WTC11 (cell line): Measurements from ENCODE around the gene CTRL. TPM values are rescaled to one million over a fixed set of nuclear protein-coding genes. Genes with fewer than 3 reads are reported as not detected.

Source experiments
- ATAC-seq: fragments of 200-7000 bp; cut with Tn5 transposase; 2 replicates; pipeline ENCODE4 v1.10.0; 2021; ENCODE audit warnings: mild to moderate bottlenecking, moderate library complexity
- CTCF ChIA-PET: fragments of 300-600 bp; sonication (Branson Sonifier 250); formaldehyde crosslinking; loops from one replicate; lab custom pipeline; 2021; ENCODE audit warnings: antibody characterized with exemption; lab: Charles Lee
- POLR2A ChIA-PET: fragments of 350-600 bp; sonication (Branson Sonifier 250); formaldehyde crosslinking; loops from one replicate; lab custom pipeline; 2021; ENCODE audit warnings: antibody characterized with exemption; lab: Charles Lee
- DNase-seq: peaks from one replicate; pipeline ENCODE4 v3.0.0; 2021; ENCODE audit warnings: low spot score
- H3K27ac Mint-ChIP-seq: 2 replicates; pipeline ENCODE4 v1.8.0; 2021; ENCODE audit warnings: mixed read lengths
- H3K27me3 Mint-ChIP-seq: 2 replicates; pipeline ENCODE4 v1.8.0; 2021; ENCODE audit warnings: low read depth, mild to moderate bottlenecking, moderate library complexity, mixed read lengths
- H3K36me3 Mint-ChIP-seq: 2 replicates; pipeline ENCODE4 v1.8.0; 2021; ENCODE audit warnings: mixed read lengths
- H3K4me1 Mint-ChIP-seq: 2 replicates; pipeline ENCODE4 v1.8.0; 2022; ENCODE audit warnings: mixed read lengths
- H3K4me3 Mint-ChIP-seq: 2 replicates; pipeline ENCODE4 v1.8.0; 2021; ENCODE audit warnings: mild to moderate bottlenecking, moderate library complexity, mixed read lengths
- H3K9me3 Mint-ChIP-seq: 2 replicates; pipeline ENCODE4 v1.8.0; 2021; ENCODE audit warnings: mixed read lengths
- AR ChIP-seq: fragments of 250-450 bp; sonication (Bioruptor Pico); IDR thresholded peaks from 2 replicates; pipeline ENCODE4 v1.9.0; 2021; ENCODE audit warnings: mild to moderate bottlenecking
- ATF3 ChIP-seq: sonication (generic); formaldehyde crosslinking; conservative IDR thresholded peaks from 2 replicates; pipeline ENCODE4 v1.8.1; 2022; ENCODE audit warnings: mild to moderate bottlenecking, missing genetic modification reagents
- CBFB ChIP-seq: sonication (generic); formaldehyde crosslinking; IDR thresholded peaks from 2 replicates; pipeline ENCODE4 v1.8.1; 2022; ENCODE audit warnings: mild to moderate bottlenecking, low read depth, missing genetic modification reagents
- CTCF ChIP-seq: fragments of 200-600 bp; IDR thresholded peaks from 2 replicates; pipeline ENCODE4 v1.8.0; 2022; ENCODE audit warnings: antibody characterized with exemption
- GABPB1 ChIP-seq: sonication (generic); formaldehyde crosslinking; IDR thresholded peaks from 2 replicates; pipeline ENCODE4 v1.8.1; 2023; ENCODE audit warnings: mild to moderate bottlenecking, missing genetic modification reagents
- GRHL2 ChIP-seq: fragments of 250-450 bp; sonication (Bioruptor Pico); IDR thresholded peaks from 2 replicates; pipeline ENCODE4 v1.8.0; 2022; ENCODE audit warnings: mild to moderate bottlenecking, moderate library complexity; ENCODE audit not compliant: insufficient replicate concordance, severe bottlenecking
- JAZF1 ChIP-seq: fragments of 250-450 bp; sonication (Bioruptor Pico); IDR thresholded peaks from 2 replicates; pipeline ENCODE4 v1.9.0; 2021; ENCODE audit warnings: moderate library complexity, mild to moderate bottlenecking, inconsistent platforms
- NFATC4 ChIP-seq: fragments of 250-450 bp; sonication (Bioruptor Pico); IDR thresholded peaks from 2 replicates; pipeline ENCODE4 v1.9.0; 2021; ENCODE audit warnings: mild to moderate bottlenecking
- NR1H2 ChIP-seq: sonication (generic); formaldehyde crosslinking; IDR thresholded peaks from 2 replicates; pipeline ENCODE4 v1.9.0; 2021; ENCODE audit warnings: mild to moderate bottlenecking, moderate library complexity, missing genetic modification reagents
- RELA ChIP-seq: sonication (generic); formaldehyde crosslinking; IDR thresholded peaks from 2 replicates; pipeline ENCODE4 v1.8.1; 2022; ENCODE audit warnings: missing genetic modification reagents, mild to moderate bottlenecking, borderline replicate concordance
- RORB ChIP-seq: fragments of 250-450 bp; sonication (Bioruptor Pico); IDR thresholded peaks from 2 replicates; pipeline ENCODE4 v1.9.0; 2021; ENCODE audit warnings: mild to moderate bottlenecking
- SP1 ChIP-seq: sonication (generic); formaldehyde crosslinking; conservative IDR thresholded peaks from 2 replicates; pipeline ENCODE4 v1.8.1; 2022; ENCODE audit warnings: missing genetic modification reagents
- ZBTB43 ChIP-seq: sonication (generic); formaldehyde crosslinking; IDR thresholded peaks from 2 replicates; pipeline ENCODE4 v1.8.1; 2023; ENCODE audit warnings: mild to moderate bottlenecking, missing genetic modification reagents
- ZNF396 ChIP-seq: fragments of 250-450 bp; sonication (Bioruptor Pico); IDR thresholded peaks from 2 replicates; pipeline ENCODE4 v1.8.0; 2021; ENCODE audit warnings: mild to moderate bottlenecking, moderate library complexity, borderline replicate concordance
- ZNF423 ChIP-seq: fragments of 250-450 bp; sonication (Bioruptor Pico); IDR thresholded peaks from 2 replicates; pipeline ENCODE4 v2.1.2; 2022; ENCODE audit warnings: mild to moderate bottlenecking, moderate library complexity
- ZNF532 ChIP-seq: fragments of 250-450 bp; sonication (Bioruptor Pico); IDR thresholded peaks from 2 replicates; pipeline ENCODE4 v1.9.0; 2021; ENCODE audit warnings: mild to moderate bottlenecking, borderline replicate concordance
- total RNA-seq: library from RNA; stranded (reverse); gene quantifications from 3 replicates; pipeline ENCODE4 v1.2.3, GENCODE V29; 2021

The CTRL gene
- total RNA-seq, 1 experiment from 2014 or later, result 2.8 TPM

- Mint-ChIP-seq H3K9me3 (no peaks in the 10 kb centered on the region), H3K36me3 (peaks cover 29% of the 10 kb centered on the region), H3K27ac (no peak overlapping the region), H3K27me3 (no peaks in the 10 kb centered on the region), H3K4me3 (no peak overlapping the region), H3K4me1 (no peaks in the 10 kb centered on the region)
- DNase-seq (no peak), ATAC-seq (no peak)
- ChIA-PET POLR2A (no interaction called here), CTCF (interaction anchor here (0.9 to 1.2 kb wide), 3 partner anchors 11 to 63 kb away, joined by 4 to 7 read pairs (median 4); no protein-coding TSS in a partner anchor)
- TF ChIP-seq CBFB (CRISPR knock-in tag) (no peak), GABPB1 (CRISPR knock-in tag) (no peak), ZNF396 (CRISPR knock-in tag) (no peak), CTCF (no peak), ZBTB43 (CRISPR knock-in tag) (no peak), AR (CRISPR knock-in tag) (no peak), JAZF1 (CRISPR knock-in tag) (no peak), GRHL2 (CRISPR knock-in tag) (no peak), ZNF423 (CRISPR knock-in tag) (no peak), ATF3 (no peak), ZNF532 (CRISPR knock-in tag) (no peak), NR1H2 (CRISPR knock-in tag) (no peak), NFATC4 (CRISPR knock-in tag) (no peak), RELA (CRISPR knock-in tag) (no peak), SP1 (CRISPR knock-in tag) (no peak), RORB (CRISPR knock-in tag) (no peak)
Measured at GRCh38 chr16:67946966-67947558, 15.4 kb upstream of the CTRL start.
